GM18867 (cell line): ENCODE results near the gene PSMB5.
A peak's percentile ranks its signal among the peaks of the same experiment; 100 is the strongest.

ENCODE experiments used
- ATAC-seq: cut with Tn5 transposase; IDR thresholded peaks from one replicate; pipeline ENCODE4 v1.9.1; 2021; ENCODE audit warnings: mild to moderate bottlenecking, moderate library complexity; ENCODE audit not compliant: unreplicated experiment

The PSMB5 gene

GRCh38 chr14:23034498-23035302 lies at the start of gene PSMB5:
PSMB5 (minus strand) TSS chr14:23034900; CDS start chr14:23034881, 19 bp downstream.
- peak; percentile 91 for ATAC-seq

GRCh38 chr14:23080474-23080873 lies 45.8 kb upstream of the PSMB5 start:
- no peak for ATAC-seq

- ATAC-seq = no peak
Observed at GRCh38 chr14:23079716-23080115, 45.0 kb upstream of the PSMB5 start.

- no peak for ATAC-seq
Observed at GRCh38 chr14:23078692-23079116, 44.0 kb upstream of the PSMB5 start.

- no peak for ATAC-seq
Observed at GRCh38 chr14:23077962-23078361, 43.3 kb upstream of the PSMB5 start.

GRCh38 chr14:23076785-23077408 lies 42.2 kb upstream of the PSMB5 start:
- no peak for ATAC-seq

- no peak for ATAC-seq
Observed at GRCh38 chr14:23074906-23075305, 40.2 kb upstream of the PSMB5 start.

- ATAC-seq = no peak
Observed at GRCh38 chr14:23071921-23072539, 37.3 kb upstream of the PSMB5 start.

- ATAC-seq = peak; percentile 86
Observed at GRCh38 chr14:23071244-23071920, 36.7 kb upstream of the PSMB5 start.

- no peak for ATAC-seq
Observed at GRCh38 chr14:23070262-23071129, 35.8 kb upstream of the PSMB5 start.

- ATAC-seq = no peak
Observed at GRCh38 chr14:23069413-23069806, 34.7 kb upstream of the PSMB5 start.

GRCh38 chr14:23068789-23069412 lies 34.2 kb upstream of the PSMB5 start:
- peak; percentile 72 for ATAC-seq

- ATAC-seq = no peak
Observed at GRCh38 chr14:23067847-23068788, 33.4 kb upstream of the PSMB5 start.

GRCh38 chr14:23066855-23067744 lies 32.4 kb upstream of the PSMB5 start:
- no peak for ATAC-seq

- ATAC-seq = no peak
Observed at GRCh38 chr14:23066368-23066767, 31.7 kb upstream of the PSMB5 start.

- no peak for ATAC-seq
Observed at GRCh38 chr14:23063601-23064000, 28.9 kb upstream of the PSMB5 start.

GRCh38 chr14:23062002-23062401 lies 27.3 kb upstream of the PSMB5 start:
- no peak for ATAC-seq
